SK-N-SH treated with all-trans-retinoic acid at 6 μM for 48 hours (cell line): ENCODE results near the gene SLC16A1.

Experiments
- ATAC-seq: fragments of 200-7000 bp; cut with Tn5 transposase; 3 replicates; pipeline ENCODE4 v1.9.1; 2020; ENCODE audit warnings: mild to moderate bottlenecking, moderate library complexity
- ARNTL ChIP-seq: fragments of 450-650 bp; formaldehyde crosslinking; IDR thresholded peaks from 2 replicates; pipeline ENCODE4 v1.5.0; 2020; ENCODE audit warnings: low read depth, mild to moderate bottlenecking, moderate library complexity, borderline replicate concordance
- CSDC2 ChIP-seq: fragments of 250-450 bp; sonication (Bioruptor Pico); IDR thresholded peaks from 2 replicates; pipeline ENCODE4 v1.5.0; 2020; ENCODE audit warnings: mild to moderate bottlenecking, moderate library complexity
- ESRRG ChIP-seq: fragments of 250-450 bp; sonication (Bioruptor Pico); IDR thresholded peaks from 2 replicates; pipeline ENCODE4 v1.6.1; 2021; ENCODE audit warnings: mild to moderate bottlenecking
- GLIS3 ChIP-seq: fragments of 250-450 bp; sonication (Bioruptor Pico); IDR thresholded peaks from 2 replicates; pipeline ENCODE4 v1.5.0; 2020; ENCODE audit warnings: mild to moderate bottlenecking, moderate library complexity
- ISL1 ChIP-seq: fragments of 250-450 bp; sonication (Bioruptor Pico); IDR thresholded peaks from 2 replicates; pipeline ENCODE4 v2.1.2; 2022; ENCODE audit warnings: mild to moderate bottlenecking, moderate library complexity
- OSR1 ChIP-seq: fragments of 250-450 bp; sonication (Bioruptor Pico); IDR thresholded peaks from 2 replicates; pipeline ENCODE4 v1.8.0; 2022; ENCODE audit warnings: moderate library complexity, mild to moderate bottlenecking, inconsistent platforms
- PPARA ChIP-seq: fragments of 250-450 bp; sonication (Bioruptor Pico); IDR thresholded peaks from 2 replicates; pipeline ENCODE4 v1.5.0; 2020; ENCODE audit warnings: mild to moderate bottlenecking, borderline replicate concordance
- RARB ChIP-seq: fragments of 250-450 bp; sonication (Bioruptor Pico); IDR thresholded peaks from 2 replicates; pipeline ENCODE4 v1.8.0; 2021; ENCODE audit warnings: mild to moderate bottlenecking, moderate library complexity
- SNAI2 ChIP-seq: fragments of 250-450 bp; sonication (Bioruptor Pico); IDR thresholded peaks from 2 replicates; pipeline ENCODE4 v1.5.0; 2020; ENCODE audit warnings: mild to moderate bottlenecking, moderate library complexity
- TCF4 ChIP-seq: fragments of 250-450 bp; sonication (Bioruptor Pico); IDR thresholded peaks from 2 replicates; pipeline ENCODE4 v1.8.0; 2021; ENCODE audit warnings: mild to moderate bottlenecking, moderate library complexity, borderline replicate concordance
- TOX ChIP-seq: fragments of 250-450 bp; sonication (Bioruptor Pico); IDR thresholded peaks from 2 replicates; pipeline ENCODE4 v1.8.0; 2021; ENCODE audit warnings: mild to moderate bottlenecking, moderate library complexity, borderline replicate concordance
- ZC3H10 ChIP-seq: fragments of 250-450 bp; sonication (Bioruptor Pico); IDR thresholded peaks from 2 replicates; pipeline ENCODE4 v1.5.1; 2021; ENCODE audit warnings: mild to moderate bottlenecking, moderate library complexity
- ZFP3 ChIP-seq: fragments of 250-450 bp; sonication (Bioruptor Pico); IDR thresholded peaks from 2 replicates; pipeline ENCODE4 v1.5.0; 2020; ENCODE audit warnings: mild to moderate bottlenecking, moderate library complexity
- ZFP30 ChIP-seq: fragments of 450-650 bp; formaldehyde crosslinking; IDR thresholded peaks from 2 replicates; pipeline ENCODE4 v1.5.0; 2022; ENCODE audit warnings: mild to moderate bottlenecking, moderate library complexity
- ZNF565 ChIP-seq: fragments of 450-650 bp; formaldehyde crosslinking; conservative IDR thresholded peaks from 2 replicates; pipeline ENCODE4 v1.5.0; 2020; ENCODE audit warnings: low read depth, mild to moderate bottlenecking, moderate library complexity
- TF ChIP-seq, protein P1 (sequence below): fragments of 250-450 bp; sonication (Bioruptor Pico); IDR thresholded peaks from 2 replicates; pipeline ENCODE4 v1.8.0; 2021; ENCODE audit warnings: low read depth, mild to moderate bottlenecking, moderate library complexity, borderline replicate concordance
- TF ChIP-seq, protein P2 (sequence below): fragments of 250-450 bp; sonication (Bioruptor Pico); IDR thresholded peaks from 2 replicates; pipeline ENCODE4 v1.5.1; 2020; ENCODE audit warnings: low read depth, mild to moderate bottlenecking, moderate library complexity
- TF ChIP-seq, protein P3 (sequence below): fragments of 250-450 bp; sonication (Bioruptor Pico); IDR thresholded peaks from 2 replicates; pipeline ENCODE4 v1.5.1; 2021; ENCODE audit warnings: mild to moderate bottlenecking, moderate library complexity
- TF ChIP-seq, protein P4 (sequence below): fragments of 250-450 bp; sonication (Bioruptor Pico); IDR thresholded peaks from 2 replicates; pipeline ENCODE4 v1.8.0; 2020; ENCODE audit warnings: mild to moderate bottlenecking, moderate library complexity, borderline replicate concordance
- TF ChIP-seq, protein P5 (sequence below): fragments of 250-450 bp; sonication (Bioruptor Pico); IDR thresholded peaks from 2 replicates; pipeline ENCODE4 v1.5.0; 2020; ENCODE audit warnings: mild to moderate bottlenecking, moderate library complexity

Gene SLC16A1

DNA sequence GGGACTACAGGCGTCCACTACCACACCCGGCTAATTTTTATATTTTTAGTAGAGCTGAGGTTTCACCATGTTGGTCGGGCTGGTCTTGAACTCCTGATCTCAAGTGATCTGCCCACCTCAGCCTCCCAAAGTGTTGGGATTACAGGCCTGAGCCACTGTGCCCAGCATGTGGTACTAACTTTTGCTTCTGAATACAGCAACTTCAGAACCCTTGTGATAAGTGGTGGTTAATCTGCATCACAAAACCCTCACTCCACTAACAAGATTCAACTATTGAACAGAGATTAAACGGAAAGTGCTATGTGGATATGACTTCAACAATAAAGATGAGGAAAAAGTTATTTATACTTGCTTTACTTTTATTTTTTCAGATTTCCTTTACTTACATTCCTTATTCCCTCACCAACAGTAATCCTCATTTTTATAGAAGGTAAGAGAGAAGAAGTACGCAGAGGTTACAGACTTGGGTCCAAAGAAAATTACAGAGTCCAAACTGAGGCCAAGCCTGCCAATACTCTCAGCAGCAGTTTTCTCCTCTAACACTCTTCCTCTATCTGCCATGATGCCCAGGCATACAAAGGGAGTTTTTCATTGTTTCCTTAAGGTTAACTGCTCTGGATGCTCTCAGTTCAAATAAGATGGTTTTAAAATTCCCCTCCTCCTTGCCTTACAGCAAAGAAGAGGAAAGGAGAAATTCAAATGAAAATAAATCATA, 44.3 kb downstream of the SLC16A1 start:
- no peak for ATAC-seq

DNA sequence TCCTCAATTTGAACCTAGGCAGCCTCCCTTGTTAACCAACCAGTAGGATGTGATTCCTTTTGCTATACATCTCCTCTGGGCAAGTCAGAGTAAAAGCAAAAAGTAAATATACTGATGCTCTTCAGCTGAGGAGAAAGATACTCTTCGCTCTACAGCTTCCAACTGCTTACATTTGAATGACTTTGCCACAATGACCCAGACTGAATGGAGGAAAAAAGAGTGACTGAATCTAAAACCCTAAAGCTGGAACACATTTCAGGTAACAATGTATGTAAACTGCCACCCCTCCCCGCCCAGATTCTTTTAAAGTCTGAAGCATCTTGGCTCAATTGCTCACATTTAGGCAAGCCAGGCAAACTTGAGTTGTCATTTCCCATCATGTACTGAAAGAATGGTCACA, 46.1 kb downstream of the SLC16A1 start:
- ATAC-seq = no peak
- TF ChIP-seq OSR1 (CRISPR knock-in tag) = no peak
- TF ChIP-seq ZC3H10 (CRISPR knock-in tag) = no peak
- no peak for TF ChIP-seq ISL1 (CRISPR knock-in tag)
- no peak for TF ChIP-seq RARB (CRISPR knock-in tag)
- TF ChIP-seq, protein P1, sequence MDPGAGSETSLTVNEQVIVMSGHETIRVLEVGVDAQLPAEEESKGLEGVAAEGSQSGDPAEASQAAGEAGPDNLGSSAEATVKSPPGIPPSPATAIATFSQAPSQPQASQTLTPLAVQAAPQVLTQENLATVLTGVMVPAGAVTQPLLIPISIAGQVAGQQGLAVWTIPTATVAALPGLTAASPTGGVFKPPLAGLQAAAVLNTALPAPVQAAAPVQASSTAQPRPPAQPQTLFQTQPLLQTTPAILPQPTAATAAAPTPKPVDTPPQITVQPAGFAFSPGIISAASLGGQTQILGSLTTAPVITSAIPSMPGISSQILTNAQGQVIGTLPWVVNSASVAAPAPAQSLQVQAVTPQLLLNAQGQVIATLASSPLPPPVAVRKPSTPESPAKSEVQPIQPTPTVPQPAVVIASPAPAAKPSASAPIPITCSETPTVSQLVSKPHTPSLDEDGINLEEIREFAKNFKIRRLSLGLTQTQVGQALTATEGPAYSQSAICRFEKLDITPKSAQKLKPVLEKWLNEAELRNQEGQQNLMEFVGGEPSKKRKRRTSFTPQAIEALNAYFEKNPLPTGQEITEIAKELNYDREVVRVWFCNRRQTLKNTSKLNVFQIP (CRISPR knock-in tag) = no peak
- no peak for TF ChIP-seq ESRRG (CRISPR knock-in tag)
- TF ChIP-seq CSDC2 (CRISPR knock-in tag) = no peak
- no peak for TF ChIP-seq SNAI2 (CRISPR knock-in tag)
- TF ChIP-seq, all 23 proteins: peak for 0

More for the DNA sequence above, 44.3 kb downstream of the SLC16A1 start:
- TF ChIP-seq PPARA (CRISPR knock-in tag) = no peak
- TF ChIP-seq GLIS3 (CRISPR knock-in tag) = no peak
- TF ChIP-seq, protein P1 (CRISPR knock-in tag) = no peak
- TF ChIP-seq, protein P2, sequence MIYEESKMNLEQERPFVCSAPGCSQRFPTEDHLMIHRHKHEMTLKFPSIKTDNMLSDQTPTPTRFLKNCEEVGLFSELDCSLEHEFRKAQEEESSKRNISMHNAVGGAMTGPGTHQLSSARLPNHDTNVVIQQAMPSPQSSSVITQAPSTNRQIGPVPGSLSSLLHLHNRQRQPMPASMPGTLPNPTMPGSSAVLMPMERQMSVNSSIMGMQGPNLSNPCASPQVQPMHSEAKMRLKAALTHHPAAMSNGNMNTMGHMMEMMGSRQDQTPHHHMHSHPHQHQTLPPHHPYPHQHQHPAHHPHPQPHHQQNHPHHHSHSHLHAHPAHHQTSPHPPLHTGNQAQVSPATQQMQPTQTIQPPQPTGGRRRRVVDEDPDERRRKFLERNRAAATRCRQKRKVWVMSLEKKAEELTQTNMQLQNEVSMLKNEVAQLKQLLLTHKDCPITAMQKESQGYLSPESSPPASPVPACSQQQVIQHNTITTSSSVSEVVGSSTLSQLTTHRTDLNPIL (CRISPR knock-in tag) = no peak
- no peak for TF ChIP-seq RARB (CRISPR knock-in tag)
- no peak for TF ChIP-seq TOX (CRISPR knock-in tag)
- no peak for TF ChIP-seq ARNTL (CRISPR knock-in tag)
- TF ChIP-seq TCF4 (CRISPR knock-in tag) = no peak
- no peak for TF ChIP-seq ZC3H10 (CRISPR knock-in tag)
- TF ChIP-seq CSDC2 (CRISPR knock-in tag) = no peak
- TF ChIP-seq ZFP30 (CRISPR knock-in tag) = no peak
- TF ChIP-seq ISL1 (CRISPR knock-in tag) = no peak
- no peak for TF ChIP-seq ZNF565 (CRISPR knock-in tag)
- no peak for TF ChIP-seq OSR1 (CRISPR knock-in tag)
- TF ChIP-seq ESRRG (CRISPR knock-in tag) = no peak
- TF ChIP-seq ZFP3 = no peak
- no peak for TF ChIP-seq SNAI2 (CRISPR knock-in tag)

DNA sequence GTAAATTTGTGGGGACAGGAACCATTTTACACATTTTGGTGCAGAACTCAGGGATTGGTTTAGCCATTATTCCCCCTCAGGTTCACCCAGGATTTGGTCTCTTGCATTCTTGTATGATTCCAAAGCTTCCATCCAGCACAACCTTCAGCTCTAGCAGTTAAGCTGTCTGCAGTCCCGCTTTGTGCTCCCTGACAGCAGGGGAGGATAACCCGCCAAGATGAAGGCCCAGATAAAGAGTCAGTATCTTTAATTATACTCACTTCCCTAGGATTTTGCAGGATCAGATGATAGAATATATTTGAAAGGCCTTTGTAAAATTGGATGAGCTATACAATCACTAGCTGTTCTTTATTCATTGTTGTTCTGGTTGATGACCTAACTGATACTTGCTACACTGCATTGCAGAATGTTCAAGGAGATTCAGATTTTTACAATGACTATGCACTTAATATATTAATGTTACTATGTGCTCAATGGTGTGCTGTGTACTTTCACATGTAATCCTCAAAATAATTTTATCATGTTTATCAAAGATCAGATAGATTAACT, 49.8 kb downstream of the SLC16A1 start:
- TF ChIP-seq, protein P3, sequence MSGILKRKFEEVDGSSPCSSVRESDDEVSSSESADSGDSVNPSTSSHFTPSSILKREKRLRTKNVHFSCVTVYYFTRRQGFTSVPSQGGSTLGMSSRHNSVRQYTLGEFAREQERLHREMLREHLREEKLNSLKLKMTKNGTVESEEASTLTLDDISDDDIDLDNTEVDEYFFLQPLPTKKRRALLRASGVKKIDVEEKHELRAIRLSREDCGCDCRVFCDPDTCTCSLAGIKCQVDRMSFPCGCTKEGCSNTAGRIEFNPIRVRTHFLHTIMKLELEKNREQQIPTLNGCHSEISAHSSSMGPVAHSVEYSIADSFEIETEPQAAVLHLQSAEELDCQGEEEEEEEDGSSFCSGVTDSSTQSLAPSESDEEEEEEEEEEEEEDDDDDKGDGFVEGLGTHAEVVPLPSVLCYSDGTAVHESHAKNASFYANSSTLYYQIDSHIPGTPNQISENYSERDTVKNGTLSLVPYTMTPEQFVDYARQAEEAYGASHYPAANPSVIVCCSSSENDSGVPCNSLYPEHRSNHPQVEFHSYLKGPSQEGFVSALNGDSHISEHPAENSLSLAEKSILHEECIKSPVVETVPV (CRISPR knock-in tag) = no peak
- TF ChIP-seq, protein P4, sequence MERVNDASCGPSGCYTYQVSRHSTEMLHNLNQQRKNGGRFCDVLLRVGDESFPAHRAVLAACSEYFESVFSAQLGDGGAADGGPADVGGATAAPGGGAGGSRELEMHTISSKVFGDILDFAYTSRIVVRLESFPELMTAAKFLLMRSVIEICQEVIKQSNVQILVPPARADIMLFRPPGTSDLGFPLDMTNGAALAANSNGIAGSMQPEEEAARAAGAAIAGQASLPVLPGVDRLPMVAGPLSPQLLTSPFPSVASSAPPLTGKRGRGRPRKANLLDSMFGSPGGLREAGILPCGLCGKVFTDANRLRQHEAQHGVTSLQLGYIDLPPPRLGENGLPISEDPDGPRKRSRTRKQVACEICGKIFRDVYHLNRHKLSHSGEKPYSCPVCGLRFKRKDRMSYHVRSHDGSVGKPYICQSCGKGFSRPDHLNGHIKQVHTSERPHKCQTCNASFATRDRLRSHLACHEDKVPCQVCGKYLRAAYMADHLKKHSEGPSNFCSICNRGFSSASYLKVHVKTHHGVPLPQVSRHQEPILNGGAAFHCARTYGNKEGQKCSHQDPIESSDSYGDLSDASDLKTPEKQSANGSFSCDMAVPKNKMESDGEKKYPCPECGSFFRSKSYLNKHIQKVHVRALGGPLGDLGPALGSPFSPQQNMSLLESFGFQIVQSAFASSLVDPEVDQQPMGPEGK (CRISPR knock-in tag) = no peak
- TF ChIP-seq ZFP30 (CRISPR knock-in tag) = no peak
- no peak for TF ChIP-seq TOX (CRISPR knock-in tag)
- TF ChIP-seq ZFP3 = no peak
- TF ChIP-seq SNAI2 (CRISPR knock-in tag) = no peak
- no peak for TF ChIP-seq CSDC2 (CRISPR knock-in tag)
- no peak for TF ChIP-seq TCF4 (CRISPR knock-in tag)
- no peak for TF ChIP-seq OSR1 (CRISPR knock-in tag)
- TF ChIP-seq, protein P5, sequence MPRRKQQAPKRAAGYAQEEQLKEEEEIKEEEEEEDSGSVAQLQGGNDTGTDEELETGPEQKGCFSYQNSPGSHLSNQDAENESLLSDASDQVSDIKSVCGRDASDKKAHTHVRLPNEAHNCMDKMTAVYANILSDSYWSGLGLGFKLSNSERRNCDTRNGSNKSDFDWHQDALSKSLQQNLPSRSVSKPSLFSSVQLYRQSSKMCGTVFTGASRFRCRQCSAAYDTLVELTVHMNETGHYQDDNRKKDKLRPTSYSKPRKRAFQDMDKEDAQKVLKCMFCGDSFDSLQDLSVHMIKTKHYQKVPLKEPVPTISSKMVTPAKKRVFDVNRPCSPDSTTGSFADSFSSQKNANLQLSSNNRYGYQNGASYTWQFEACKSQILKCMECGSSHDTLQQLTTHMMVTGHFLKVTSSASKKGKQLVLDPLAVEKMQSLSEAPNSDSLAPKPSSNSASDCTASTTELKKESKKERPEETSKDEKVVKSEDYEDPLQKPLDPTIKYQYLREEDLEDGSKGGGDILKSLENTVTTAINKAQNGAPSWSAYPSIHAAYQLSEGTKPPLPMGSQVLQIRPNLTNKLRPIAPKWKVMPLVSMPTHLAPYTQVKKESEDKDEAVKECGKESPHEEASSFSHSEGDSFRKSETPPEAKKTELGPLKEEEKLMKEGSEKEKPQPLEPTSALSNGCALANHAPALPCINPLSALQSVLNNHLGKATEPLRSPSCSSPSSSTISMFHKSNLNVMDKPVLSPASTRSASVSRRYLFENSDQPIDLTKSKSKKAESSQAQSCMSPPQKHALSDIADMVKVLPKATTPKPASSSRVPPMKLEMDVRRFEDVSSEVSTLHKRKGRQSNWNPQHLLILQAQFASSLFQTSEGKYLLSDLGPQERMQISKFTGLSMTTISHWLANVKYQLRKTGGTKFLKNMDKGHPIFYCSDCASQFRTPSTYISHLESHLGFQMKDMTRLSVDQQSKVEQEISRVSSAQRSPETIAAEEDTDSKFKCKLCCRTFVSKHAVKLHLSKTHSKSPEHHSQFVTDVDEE (CRISPR knock-in tag) = no peak
- no peak for TF ChIP-seq ESRRG (CRISPR knock-in tag)
- no peak for TF ChIP-seq PPARA (CRISPR knock-in tag)
- no peak for TF ChIP-seq GLIS3 (CRISPR knock-in tag)
- no peak for TF ChIP-seq RARB (CRISPR knock-in tag)
- TF ChIP-seq ISL1 (CRISPR knock-in tag) = no peak
- no peak for TF ChIP-seq ZNF565 (CRISPR knock-in tag)
- no peak for ATAC-seq
